Progenitor cell of endocrine pancreas (in vitro differentiated cells): Measurements from ENCODE around the gene GNAS-AS1. TPM values are rescaled to one million over a fixed set of nuclear protein-coding genes. Genes with fewer than 3 reads are reported as not detected.

Experiments used
- DNase-seq: peaks from one replicate; pipeline ENCODE4 v3.0.0; 2021; ENCODE audit warnings: low spot score; ENCODE audit not compliant: unreplicated experiment
- H3K27ac Mint-ChIP-seq: 2 replicates; pipeline ENCODE4 v1.8.0; 2021; ENCODE audit warnings: mild to moderate bottlenecking, moderate library complexity, mixed read lengths
- H3K27me3 Mint-ChIP-seq: 2 replicates; pipeline ENCODE4 v1.8.0; 2021; ENCODE audit warnings: mixed read lengths
- H3K36me3 Mint-ChIP-seq: 2 replicates; pipeline ENCODE4 v1.8.0; 2022; ENCODE audit warnings: mixed read lengths; ENCODE audit not compliant: insufficient read depth
- H3K4me1 Mint-ChIP-seq: 2 replicates; pipeline ENCODE4 v1.8.0; 2021; ENCODE audit warnings: low read depth, mixed read lengths
- H3K4me3 Mint-ChIP-seq: 2 replicates; pipeline ENCODE4 v1.8.0; 2021; ENCODE audit warnings: low read depth, mild to moderate bottlenecking, moderate library complexity, mixed read lengths
- H3K9me3 Mint-ChIP-seq: 2 replicates; pipeline ENCODE4 v1.8.0; 2021; ENCODE audit warnings: low read depth, mixed read lengths
- total RNA-seq: library from RNA; stranded (reverse); gene quantifications from 2 replicates; pipeline ENCODE4 v1.2.1, GENCODE V29; 2021
- TF ChIP-seq, protein P1 (sequence below): fragments of 200-600 bp; sonication (generic); IDR thresholded peaks from one replicate; pipeline ENCODE4 v1.5.0; 2021; ENCODE audit warnings: antibody characterized with exemption, mild to moderate bottlenecking; ENCODE audit not compliant: unreplicated experiment

Gene GNAS-AS1
- total RNA-seq, 1 donor from 2014 or later = 4.3 TPM

DNA sequence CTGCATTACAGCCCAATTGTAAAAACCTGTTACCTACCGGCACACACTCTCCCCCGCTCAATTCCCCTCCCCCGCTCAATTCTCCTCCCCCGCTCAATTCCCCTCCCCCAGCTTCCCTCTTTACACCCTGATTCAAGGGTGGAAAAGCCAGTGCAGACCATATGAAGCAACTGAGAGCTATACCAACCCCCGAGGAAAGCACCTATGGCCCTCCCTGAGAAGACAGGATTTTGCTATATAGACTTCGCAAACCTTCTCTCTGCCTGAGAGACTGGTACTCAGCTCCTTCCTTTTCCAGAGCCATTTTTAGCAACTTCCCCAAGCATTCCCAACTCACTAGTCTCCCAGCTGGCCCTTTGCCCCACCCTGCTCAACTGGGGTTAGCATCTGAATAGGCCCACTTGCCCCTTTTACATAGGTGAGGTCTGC, 7.6 kb downstream of the GNAS-AS1 start:
- Mint-ChIP-seq H3K9me3 (no peaks in the 10 kb centered on the region), H3K27me3 (peaks cover 86% of the 10 kb centered on the region), H3K36me3 (peaks cover 20% of the 10 kb centered on the region), H3K4me1 (peaks cover 11% of the 10 kb centered on the region), H3K4me3 (no peak overlapping the region), H3K27ac (no peak overlapping the region)
- no peak for DNase-seq
- TF ChIP-seq, protein P1, sequence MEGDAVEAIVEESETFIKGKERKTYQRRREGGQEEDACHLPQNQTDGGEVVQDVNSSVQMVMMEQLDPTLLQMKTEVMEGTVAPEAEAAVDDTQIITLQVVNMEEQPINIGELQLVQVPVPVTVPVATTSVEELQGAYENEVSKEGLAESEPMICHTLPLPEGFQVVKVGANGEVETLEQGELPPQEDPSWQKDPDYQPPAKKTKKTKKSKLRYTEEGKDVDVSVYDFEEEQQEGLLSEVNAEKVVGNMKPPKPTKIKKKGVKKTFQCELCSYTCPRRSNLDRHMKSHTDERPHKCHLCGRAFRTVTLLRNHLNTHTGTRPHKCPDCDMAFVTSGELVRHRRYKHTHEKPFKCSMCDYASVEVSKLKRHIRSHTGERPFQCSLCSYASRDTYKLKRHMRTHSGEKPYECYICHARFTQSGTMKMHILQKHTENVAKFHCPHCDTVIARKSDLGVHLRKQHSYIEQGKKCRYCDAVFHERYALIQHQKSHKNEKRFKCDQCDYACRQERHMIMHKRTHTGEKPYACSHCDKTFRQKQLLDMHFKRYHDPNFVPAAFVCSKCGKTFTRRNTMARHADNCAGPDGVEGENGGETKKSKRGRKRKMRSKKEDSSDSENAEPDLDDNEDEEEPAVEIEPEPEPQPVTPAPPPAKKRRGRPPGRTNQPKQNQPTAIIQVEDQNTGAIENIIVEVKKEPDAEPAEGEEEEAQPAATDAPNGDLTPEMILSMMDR = no peak

DNA sequence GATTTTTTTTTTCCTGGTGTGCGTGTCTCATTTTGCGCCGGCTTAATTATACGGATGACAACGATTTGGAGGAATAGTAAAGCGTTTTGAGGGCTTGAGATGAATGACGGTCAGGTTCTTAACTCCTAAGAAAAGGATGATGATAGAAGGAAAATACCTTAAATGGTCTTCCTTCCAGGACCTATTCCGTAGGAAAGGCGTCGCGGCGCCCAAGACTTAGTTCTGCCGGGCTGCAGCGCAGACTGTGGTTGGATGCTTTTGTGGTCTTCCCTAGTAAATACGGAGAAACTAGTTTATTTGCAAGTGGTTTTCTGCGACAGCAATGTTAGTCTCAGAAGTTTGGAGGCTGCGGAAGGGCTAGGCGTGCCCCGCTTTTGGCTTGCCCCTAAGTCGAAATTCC, 8.4 kb downstream of the GNAS-AS1 start:
- Mint-ChIP-seq H3K4me3 (no peak overlapping the region), H3K27ac (no peak overlapping the region), H3K9me3 (no peaks in the 10 kb centered on the region), H3K27me3 (peaks cover 86% of the 10 kb centered on the region), H3K4me1 (peaks cover 11% of the 10 kb centered on the region), H3K36me3 (peaks cover 20% of the 10 kb centered on the region)
- no peak for DNase-seq
- TF ChIP-seq, protein P1 = no peak

DNA sequence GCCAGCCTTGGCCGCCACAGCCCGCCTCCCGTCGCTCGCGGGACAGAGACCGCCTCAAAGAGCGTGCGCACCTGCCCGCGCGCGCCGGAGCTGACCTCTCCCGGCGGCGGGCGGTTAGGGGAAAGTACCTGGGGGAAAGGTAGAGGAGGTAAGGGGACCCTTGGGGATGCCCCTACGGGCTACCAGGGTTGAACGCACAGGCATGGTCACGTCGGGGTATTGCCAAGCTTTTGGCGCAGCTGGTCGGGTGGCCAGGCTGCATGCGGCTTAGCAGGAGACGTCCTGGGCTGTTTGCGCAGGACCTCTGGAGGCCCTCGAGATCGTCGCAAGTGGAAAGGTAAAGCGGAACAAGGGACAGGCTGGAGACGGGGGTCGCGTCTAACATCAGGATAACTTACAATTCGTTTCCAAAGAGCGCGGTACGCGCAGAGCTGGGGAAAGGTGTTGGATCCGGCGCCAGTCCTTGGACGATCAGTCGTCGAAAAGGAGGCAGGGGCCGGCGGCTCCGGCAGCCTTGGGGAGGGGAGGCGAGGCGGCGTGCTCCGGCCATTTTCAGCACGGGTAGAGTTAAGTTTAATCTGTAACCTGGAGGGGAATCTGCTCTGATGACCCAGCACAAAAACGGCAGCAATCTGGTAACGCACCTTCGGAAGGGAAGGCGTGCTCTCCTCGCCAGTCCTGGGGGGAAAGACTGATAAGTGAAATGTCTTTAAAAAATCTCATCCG, 9.0 kb downstream of the GNAS-AS1 start:
- Mint-ChIP-seq H3K27me3 (peaks cover 82% of the 10 kb centered on the region), H3K4me1 (peaks cover 11% of the 10 kb centered on the region)
- DNase-seq = no peak

DNA sequence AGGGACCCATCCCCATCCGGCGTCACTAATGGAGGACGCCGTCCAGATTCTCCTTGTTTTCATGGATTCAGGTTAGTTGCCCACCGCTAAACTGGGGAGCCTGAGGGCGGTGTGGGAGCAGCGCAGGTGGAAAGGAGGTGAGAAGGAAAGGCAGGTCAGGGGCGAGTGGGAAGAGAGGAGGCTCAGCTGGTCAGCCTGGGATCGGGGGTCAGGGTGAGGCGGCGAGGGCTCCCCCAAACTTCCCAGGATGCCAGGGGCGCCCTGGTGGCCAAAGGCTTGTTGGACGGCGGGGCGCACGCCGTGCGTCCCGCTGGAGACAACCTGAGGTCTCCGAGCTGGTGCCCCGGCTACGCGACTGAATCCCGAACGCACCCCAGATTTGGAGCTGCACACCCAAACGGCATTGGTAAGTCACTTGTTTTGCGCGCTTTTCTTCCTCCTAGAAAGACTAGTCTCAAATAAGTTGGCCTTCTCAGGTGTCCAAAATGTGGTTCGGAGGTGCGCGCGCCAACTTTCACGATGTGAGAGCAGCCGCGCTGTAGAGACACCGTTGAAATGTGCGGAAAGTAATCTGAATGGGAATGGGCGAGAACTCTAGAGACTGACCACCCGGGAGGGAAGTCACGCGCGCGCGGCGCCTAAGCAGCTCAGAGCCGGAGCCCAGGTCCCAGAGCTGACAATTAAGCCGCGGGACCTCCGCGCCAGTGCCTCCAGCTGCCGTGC, 9.7 kb downstream of the GNAS-AS1 start:
- H3K9me3 Mint-ChIP-seq = no peaks in the 10 kb centered on the region
- H3K27ac Mint-ChIP-seq = no peak overlapping the region
- DNase-seq = no peak
- no peak overlapping the region for H3K4me3 Mint-ChIP-seq
- TF ChIP-seq, protein P1 = no peak
- H3K4me1 Mint-ChIP-seq = peaks cover 11% of the 10 kb centered on the region
- H3K27me3 Mint-ChIP-seq = peaks cover 78% of the 10 kb centered on the region
- peaks cover 19% of the 10 kb centered on the region for H3K36me3 Mint-ChIP-seq

More for the DNA sequence above, 9.0 kb downstream of the GNAS-AS1 start:
- Mint-ChIP-seq H3K27ac (no peak overlapping the region), H3K36me3 (peaks cover 20% of the 10 kb centered on the region), H3K9me3 (no peaks in the 10 kb centered on the region), H3K4me3 (no peak overlapping the region)
- TF ChIP-seq, protein P1 = no peak

DNA sequence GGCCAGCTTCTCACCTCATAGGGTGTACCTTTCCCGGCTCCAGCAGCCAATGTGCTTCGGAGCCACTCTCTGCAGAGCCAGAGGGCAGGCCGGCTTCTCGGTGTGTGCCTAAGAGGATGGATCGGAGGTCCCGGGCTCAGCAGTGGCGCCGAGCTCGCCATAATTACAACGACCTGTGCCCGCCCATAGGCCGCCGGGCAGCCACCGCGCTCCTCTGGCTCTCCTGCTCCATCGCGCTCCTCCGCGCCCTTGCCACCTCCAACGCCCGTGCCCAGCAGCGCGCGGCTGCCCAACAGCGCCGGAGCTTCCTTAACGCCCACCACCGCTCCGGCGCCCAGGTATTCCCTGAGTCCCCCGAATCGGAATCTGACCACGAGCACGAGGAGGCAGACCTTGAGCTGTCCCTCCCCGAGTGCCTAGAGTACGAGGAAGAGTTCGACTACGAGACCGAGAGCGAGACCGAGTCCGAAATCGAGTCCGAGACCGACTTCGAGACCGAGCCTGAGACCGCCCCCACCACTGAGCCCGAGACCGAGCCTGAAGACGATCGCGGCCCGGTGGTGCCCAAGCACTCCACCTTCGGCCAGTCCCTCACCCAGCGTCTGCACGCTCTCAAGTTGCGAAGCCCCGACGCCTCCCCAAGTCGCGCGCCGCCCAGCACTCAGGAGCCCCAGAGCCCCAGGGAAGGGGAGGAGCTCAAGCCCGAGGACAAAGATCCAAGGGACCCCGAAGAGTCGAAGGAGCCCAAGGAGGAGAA, 10.5 kb downstream of the GNAS-AS1 start:
- Mint-ChIP-seq H3K4me1 (peaks cover 8% of the 10 kb centered on the region), H3K9me3 (no peaks in the 10 kb centered on the region), H3K36me3 (peaks cover 17% of the 10 kb centered on the region), H3K27me3 (peaks cover 71% of the 10 kb centered on the region), H3K27ac (no peak overlapping the region), H3K4me3 (peak overlapping the region; percentile 50)
- DNase-seq = no peak
- TF ChIP-seq, protein P1 = no peak
